ENCODE results near the gene PTGDR2.

PTGDR2 gene

DNA sequence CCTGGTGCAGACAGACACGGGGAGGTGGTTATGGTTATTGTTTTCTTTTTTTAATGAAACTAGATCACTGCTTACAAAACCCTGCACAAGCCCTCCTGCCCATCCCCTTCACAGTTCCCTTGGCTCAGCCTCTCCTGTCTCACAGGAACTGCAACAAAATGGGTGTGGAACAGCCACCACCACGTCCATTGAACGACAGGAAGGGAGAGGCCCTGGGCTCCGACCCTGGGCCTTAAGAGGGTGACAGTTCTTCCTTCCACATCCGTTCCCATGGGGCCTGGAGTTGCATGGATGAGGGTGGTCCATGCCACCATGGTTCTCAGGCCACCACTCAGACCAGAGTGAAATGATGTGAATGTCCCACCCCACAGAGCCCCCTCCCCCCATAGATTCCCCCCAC is 34.9 kb upstream of the PTGDR2 start:
- Histone ChIP-seq H3K27ac (replicated peaks) (no peak overlapping the region), H3K27me3 (ENCODE audit: insufficient read depth, poor library complexity, severe bottlenecking) (no peaks in the 10 kb centered on the region), H3K4me3 (replicated peaks; ENCODE audit: insufficient read depth, low read length) (no peak overlapping the region)
- TF ChIP-seq, protein P1, sequence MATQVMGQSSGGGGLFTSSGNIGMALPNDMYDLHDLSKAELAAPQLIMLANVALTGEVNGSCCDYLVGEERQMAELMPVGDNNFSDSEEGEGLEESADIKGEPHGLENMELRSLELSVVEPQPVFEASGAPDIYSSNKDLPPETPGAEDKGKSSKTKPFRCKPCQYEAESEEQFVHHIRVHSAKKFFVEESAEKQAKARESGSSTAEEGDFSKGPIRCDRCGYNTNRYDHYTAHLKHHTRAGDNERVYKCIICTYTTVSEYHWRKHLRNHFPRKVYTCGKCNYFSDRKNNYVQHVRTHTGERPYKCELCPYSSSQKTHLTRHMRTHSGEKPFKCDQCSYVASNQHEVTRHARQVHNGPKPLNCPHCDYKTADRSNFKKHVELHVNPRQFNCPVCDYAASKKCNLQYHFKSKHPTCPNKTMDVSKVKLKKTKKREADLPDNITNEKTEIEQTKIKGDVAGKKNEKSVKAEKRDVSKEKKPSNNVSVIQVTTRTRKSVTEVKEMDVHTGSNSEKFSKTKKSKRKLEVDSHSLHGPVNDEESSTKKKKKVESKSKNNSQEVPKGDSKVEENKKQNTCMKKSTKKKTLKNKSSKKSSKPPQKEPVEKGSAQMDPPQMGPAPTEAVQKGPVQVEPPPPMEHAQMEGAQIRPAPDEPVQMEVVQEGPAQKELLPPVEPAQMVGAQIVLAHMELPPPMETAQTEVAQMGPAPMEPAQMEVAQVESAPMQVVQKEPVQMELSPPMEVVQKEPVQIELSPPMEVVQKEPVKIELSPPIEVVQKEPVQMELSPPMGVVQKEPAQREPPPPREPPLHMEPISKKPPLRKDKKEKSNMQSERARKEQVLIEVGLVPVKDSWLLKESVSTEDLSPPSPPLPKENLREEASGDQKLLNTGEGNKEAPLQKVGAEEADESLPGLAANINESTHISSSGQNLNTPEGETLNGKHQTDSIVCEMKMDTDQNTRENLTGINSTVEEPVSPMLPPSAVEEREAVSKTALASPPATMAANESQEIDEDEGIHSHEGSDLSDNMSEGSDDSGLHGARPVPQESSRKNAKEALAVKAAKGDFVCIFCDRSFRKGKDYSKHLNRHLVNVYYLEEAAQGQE (IDR thresholded peaks at IDR 0.05; ENCODE audit: insufficient replicate concordance, low read depth): no peak
- TF ChIP-seq GABPA (IDR thresholded peaks at IDR 0.05; ENCODE audit: low read depth): no peak
- no peak for TF ChIP-seq SPI1 (IDR thresholded peaks at IDR 0.05; ENCODE audit: borderline replicate concordance, low read depth)
- TF ChIP-seq, protein P2, sequence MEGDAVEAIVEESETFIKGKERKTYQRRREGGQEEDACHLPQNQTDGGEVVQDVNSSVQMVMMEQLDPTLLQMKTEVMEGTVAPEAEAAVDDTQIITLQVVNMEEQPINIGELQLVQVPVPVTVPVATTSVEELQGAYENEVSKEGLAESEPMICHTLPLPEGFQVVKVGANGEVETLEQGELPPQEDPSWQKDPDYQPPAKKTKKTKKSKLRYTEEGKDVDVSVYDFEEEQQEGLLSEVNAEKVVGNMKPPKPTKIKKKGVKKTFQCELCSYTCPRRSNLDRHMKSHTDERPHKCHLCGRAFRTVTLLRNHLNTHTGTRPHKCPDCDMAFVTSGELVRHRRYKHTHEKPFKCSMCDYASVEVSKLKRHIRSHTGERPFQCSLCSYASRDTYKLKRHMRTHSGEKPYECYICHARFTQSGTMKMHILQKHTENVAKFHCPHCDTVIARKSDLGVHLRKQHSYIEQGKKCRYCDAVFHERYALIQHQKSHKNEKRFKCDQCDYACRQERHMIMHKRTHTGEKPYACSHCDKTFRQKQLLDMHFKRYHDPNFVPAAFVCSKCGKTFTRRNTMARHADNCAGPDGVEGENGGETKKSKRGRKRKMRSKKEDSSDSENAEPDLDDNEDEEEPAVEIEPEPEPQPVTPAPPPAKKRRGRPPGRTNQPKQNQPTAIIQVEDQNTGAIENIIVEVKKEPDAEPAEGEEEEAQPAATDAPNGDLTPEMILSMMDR (IDR thresholded peaks at IDR 0.05; ENCODE audit: insufficient read depth, low read length): no peak
- TF ChIP-seq POLR2AphosphoS5 (IDR thresholded peaks at IDR 0.05; ENCODE audit: low read depth): no peak
- DNase-seq (ENCODE audit: low read depth in 1 of 2, low spot score in 1 of 2): no peak

DNA sequence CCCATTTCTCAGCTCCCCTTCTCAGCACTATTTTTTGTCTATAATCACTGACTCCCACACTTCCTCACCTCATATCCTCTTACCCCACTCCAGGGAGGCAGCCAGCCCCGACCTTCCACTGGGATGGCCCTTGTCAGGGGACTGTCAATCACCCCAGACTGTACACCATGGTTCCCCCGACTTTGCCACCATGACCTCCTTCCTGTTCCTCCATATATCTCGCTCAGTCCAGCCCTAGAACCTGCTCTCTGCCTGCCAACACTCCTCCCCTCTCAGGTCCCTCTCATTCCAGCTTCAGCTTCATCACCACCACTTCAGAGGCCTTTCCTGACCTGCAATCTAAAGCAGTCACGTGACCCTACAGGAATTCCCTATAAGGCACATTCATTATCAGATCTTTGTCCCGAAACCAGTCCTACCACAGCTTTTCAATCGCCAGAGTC is 34.1 kb upstream of the PTGDR2 start:
- Histone ChIP-seq H3K27me3 (ENCODE audit: insufficient read depth, poor library complexity, severe bottlenecking) (no peaks in the 10 kb centered on the region), H3K4me3 (replicated peaks; ENCODE audit: insufficient read depth, low read length) (no peak overlapping the region), H3K27ac (replicated peaks) (no peak overlapping the region)
- DNase-seq (ENCODE audit: low read depth in 1 of 2, low spot score in 1 of 2): no peak
- TF ChIP-seq, protein P1 (IDR thresholded peaks at IDR 0.05; ENCODE audit: insufficient replicate concordance, low read depth): no peak
- TF ChIP-seq, protein P2 (IDR thresholded peaks at IDR 0.05; ENCODE audit: insufficient read depth, low read length): no peak
- peak; percentile 58; the same call in 1 of the 2 replicates for TF ChIP-seq POLR2AphosphoS5 (IDR thresholded peaks at IDR 0.05; ENCODE audit: low read depth)
- no peak for TF ChIP-seq GABPA (IDR thresholded peaks at IDR 0.05; ENCODE audit: low read depth)

DNA sequence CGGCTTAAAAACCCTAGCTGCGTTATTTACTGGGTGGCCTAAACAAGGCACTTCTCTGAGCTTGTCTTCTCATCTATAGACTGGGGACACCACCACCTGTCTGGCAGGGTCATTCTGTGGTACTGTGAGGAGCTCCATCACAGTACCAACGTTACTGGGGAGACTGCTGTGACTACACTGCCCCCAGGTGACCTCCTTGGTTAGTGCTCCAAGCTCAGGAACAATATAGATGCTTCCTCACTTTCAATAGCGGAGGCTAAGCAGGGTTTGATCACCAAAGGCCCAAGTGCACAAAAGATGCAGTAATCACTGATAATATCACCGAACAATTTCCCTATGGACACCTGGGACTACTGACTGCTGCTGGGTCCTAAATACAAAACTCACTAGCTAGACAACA is 31.8 kb upstream of the PTGDR2 start:
- H3K4me3 ChIP-seq (replicated peaks; ENCODE audit: insufficient read depth, low read length): no peak overlapping the region
- H3K27ac ChIP-seq (replicated peaks): no peak overlapping the region
- no peaks in the 10 kb centered on the region for H3K27me3 ChIP-seq (ENCODE audit: insufficient read depth, poor library complexity, severe bottlenecking)
- TF ChIP-seq POLR2AphosphoS5 (IDR thresholded peaks at IDR 0.05; ENCODE audit: low read depth): no peak
- TF ChIP-seq, protein P1 (IDR thresholded peaks at IDR 0.05; ENCODE audit: insufficient replicate concordance, low read depth): no peak
- TF ChIP-seq, protein P2 (IDR thresholded peaks at IDR 0.05; ENCODE audit: insufficient read depth, low read length): peak; percentile 39
- peak in 1 of 2 experiments; percentile 56 for DNase-seq (ENCODE audit: low read depth in 1 of 2, low spot score in 1 of 2)

Data from HL-60 (cell line).